ENCODE results near the gene CZIB. TPM values are rescaled to one million over a fixed set of nuclear protein-coding genes. Genes with fewer than 3 reads are reported as not detected.

Gene CZIB
- total RNA-seq, result 58.2 TPM

GRCh38 chr1:53220171-53220961 lies at the start of gene CZIB:
Gene CZIB, minus strand, starts transcription at chr1:53220634. Its CDS starts 59 bp downstream, at chr1:53220575.
- DNase-seq (ENCODE audit: low spot score), result peak; percentile 95

GRCh38 chr1:53270107-53270506 lies 49.7 kb upstream of the CZIB start:
- DNase-seq (ENCODE audit: low spot score), result no peak

GRCh38 chr1:53267761-53268160 lies 47.3 kb upstream of the CZIB start:
- no peak for DNase-seq (ENCODE audit: low spot score)

- DNase-seq (ENCODE audit: low spot score), result no peak
Observed at GRCh38 chr1:53266038-53266437, 45.6 kb upstream of the CZIB start.

GRCh38 chr1:53265581-53265980 lies 45.1 kb upstream of the CZIB start:
- no peak for DNase-seq (ENCODE audit: low spot score)

GRCh38 chr1:53264048-53264447 lies 43.6 kb upstream of the CZIB start:
- DNase-seq (ENCODE audit: low spot score), result no peak

- DNase-seq (ENCODE audit: low spot score), result no peak
Observed at GRCh38 chr1:53262000-53262399, 41.6 kb upstream of the CZIB start.

GRCh38 chr1:53260631-53261247 lies 40.3 kb upstream of the CZIB start:
- no peak for DNase-seq (ENCODE audit: low spot score)

GRCh38 chr1:53259932-53260331 lies 39.5 kb upstream of the CZIB start:
- no peak for DNase-seq (ENCODE audit: low spot score)

GRCh38 chr1:53258216-53258615 lies 37.8 kb upstream of the CZIB start:
- no peak for DNase-seq (ENCODE audit: low spot score)

- DNase-seq (ENCODE audit: low spot score), result no peak
Observed at GRCh38 chr1:53257454-53258081, 37.1 kb upstream of the CZIB start.

- DNase-seq (ENCODE audit: low spot score), result no peak
Observed at GRCh38 chr1:53256511-53257453, 36.3 kb upstream of the CZIB start.

GRCh38 chr1:53255031-53255430 lies 34.6 kb upstream of the CZIB start:
- DNase-seq (ENCODE audit: low spot score), result no peak

GRCh38 chr1:53254011-53254640 lies 33.7 kb upstream of the CZIB start:
- no peak for DNase-seq (ENCODE audit: low spot score)

GRCh38 chr1:53250325-53250724 lies 29.9 kb upstream of the CZIB start:
- DNase-seq (ENCODE audit: low spot score), result no peak

GRCh38 chr1:53249706-53250105 lies 29.3 kb upstream of the CZIB start:
- no peak for DNase-seq (ENCODE audit: low spot score)

- no peak for DNase-seq (ENCODE audit: low spot score)
Observed at GRCh38 chr1:53246261-53247134, 26.1 kb upstream of the CZIB start.

- DNase-seq (ENCODE audit: low spot score), result no peak
Observed at GRCh38 chr1:53244141-53244540, 23.7 kb upstream of the CZIB start.

GRCh38 chr1:53242381-53242780 lies 21.9 kb upstream of the CZIB start:
- DNase-seq (ENCODE audit: low spot score), result no peak

- DNase-seq (ENCODE audit: low spot score), result no peak
Observed at GRCh38 chr1:53241828-53242227, 21.4 kb upstream of the CZIB start.
